Brain pericyte (primary cell): ENCODE results near the gene ATG9B.

Source experiments
- DNase-seq: peaks from one replicate; pipeline ENCODE4 v3.0.0-alpha.2; 2012; ENCODE audit warnings: low read depth, low spot score

Gene ATG9B

DNA sequence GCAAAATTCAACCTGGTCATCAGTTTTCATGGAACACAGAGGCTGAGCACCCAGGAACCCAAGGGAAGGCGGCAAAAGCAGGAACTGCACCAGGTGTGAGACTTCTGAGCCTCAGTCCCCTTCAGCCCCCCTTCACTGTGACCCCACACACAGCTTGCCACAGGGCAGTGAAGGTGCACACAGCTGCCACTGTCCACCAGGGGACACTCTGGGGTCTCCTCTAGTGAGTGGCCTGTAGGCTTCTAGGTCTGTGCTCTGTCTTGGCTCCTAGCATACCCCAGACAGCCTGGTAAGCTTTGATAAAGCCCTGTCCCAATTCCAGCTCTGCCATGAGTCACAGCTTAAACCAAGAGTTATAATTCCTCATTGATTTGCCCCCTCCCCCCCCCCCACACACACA, 58.3 kb downstream of the ATG9B start:
- DNase-seq: no peak

DNA sequence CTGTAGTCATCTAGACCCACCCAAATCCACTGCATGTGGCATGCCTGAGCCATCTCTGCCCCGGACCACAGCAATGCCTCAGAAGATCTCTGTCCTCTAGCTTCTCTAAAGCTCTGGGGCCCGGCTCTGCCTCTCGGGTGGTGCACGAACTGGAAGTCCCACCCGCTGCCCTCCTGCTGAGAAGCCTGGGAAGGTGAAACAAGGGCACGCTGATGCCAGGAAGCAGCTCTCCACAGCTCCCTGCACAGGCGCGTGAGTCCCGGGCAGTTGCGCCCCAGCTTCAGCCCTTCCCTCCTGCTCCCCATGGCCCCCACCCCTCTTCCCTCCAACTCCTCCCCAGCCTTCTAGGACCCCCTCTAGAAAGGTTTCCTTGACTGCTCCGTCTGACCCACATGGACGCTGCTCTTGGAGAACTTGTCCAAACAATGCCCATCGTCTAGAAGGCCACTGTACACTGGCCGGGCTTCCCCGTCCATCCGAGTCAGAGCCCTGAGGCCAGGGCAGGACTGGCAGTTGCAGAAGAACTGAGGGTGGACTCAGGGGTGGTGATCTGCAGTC, 58.9 kb downstream of the ATG9B start:
- no peak for DNase-seq
